Urinary bladder (tissue), 4 donors: ENCODE data around the gene KCNC2. TPM values are rescaled to one million over a fixed set of nuclear protein-coding genes. Genes with fewer than 3 reads are reported as not detected.

Experiments used
- DNase-seq: peaks from one replicate; pipeline ENCODE4 v3.0.0-alpha.2; 2015; ENCODE audit errors: extremely low spot score
- H3K27ac ChIP-seq: one replicate; pipeline ENCODE4 v1.5.1; 2013; ENCODE audit warnings: low read depth, mild to moderate bottlenecking, moderate library complexity
- H3K36me3 ChIP-seq: one replicate; pipeline ENCODE4 v1.6.1; 2013; ENCODE audit warnings: mild to moderate bottlenecking, moderate library complexity; ENCODE audit not compliant: insufficient read depth
- H3K4me1 ChIP-seq: one replicate; pipeline ENCODE4 v1.6.1; 2013; ENCODE audit warnings: mild to moderate bottlenecking, moderate library complexity; ENCODE audit not compliant: insufficient read depth
- H3K4me3 ChIP-seq: one replicate; pipeline ENCODE4 v1.5.1; 2013; ENCODE audit warnings: low read depth, low read length
- WGBS: extraction: QIAGEN DNeasy Blood & Tissue Kit; methylation state at CpG from one replicate; pipeline ENCODE4 v1.1.7; 2013; 5-methylcytosine and 5-hydroxymethylcytosine counted together
- polyA plus RNA-seq: library from polyadenylated mRNA; stranded (reverse); fragments of 200-250 nt; gene quantifications from one replicate; pipeline ENCODE4 v1.2.3, GENCODE V29; 2013
- total RNA-seq: library from RNA; depleted of rRNA; stranded (reverse); fragments of >200 nt; gene quantifications from one replicate; pipeline ENCODE4 v1.2.3, GENCODE V29; 2014
- donor health status: healthy with polysubstance abuse.
- donor health status: healthy.

The KCNC2 gene
- total and polyA plus RNA-seq, 2 donors, result 0.32 TPM; not detected in 1

GRCh38 chr12:75135026-75135425 lies 74.6 kb downstream of the KCNC2 start:
- no peak overlapping the region for H3K27ac ChIP-seq
- no peaks in the 10 kb centered on the region for H3K4me1 ChIP-seq
- DNase-seq, result no peak
- no peak overlapping the region for H3K4me3 ChIP-seq
- 57% methylated on average over 1 of the region's 1 CpG for WGBS
- no peaks in the 10 kb centered on the region for H3K36me3 ChIP-seq

GRCh38 chr12:75130811-75131210 lies 78.8 kb downstream of the KCNC2 start:
- Histone ChIP-seq H3K27ac (no peak overlapping the region), H3K4me1 (no peaks in the 10 kb centered on the region), H3K4me3 (no peak overlapping the region), H3K36me3 (no peaks in the 10 kb centered on the region)
- 88% methylated on average over 3 of the region's 3 CpGs for WGBS
- DNase-seq, result no peak

GRCh38 chr12:75129275-75129674 lies 80.4 kb downstream of the KCNC2 start:
- Histone ChIP-seq H3K36me3 (no peaks in the 10 kb centered on the region), H3K4me1 (no peaks in the 10 kb centered on the region), H3K27ac (no peak overlapping the region), H3K4me3 (no peak overlapping the region)
- no peak for DNase-seq
- WGBS, result 47% methylated on average over 2 of the region's 2 CpGs

GRCh38 chr12:75121036-75121705 lies 88.5 kb downstream of the KCNC2 start:
- no peak for DNase-seq
- H3K36me3 ChIP-seq, result no peaks in the 10 kb centered on the region
- H3K4me3 ChIP-seq, result no peak overlapping the region
- no peaks in the 10 kb centered on the region for H3K4me1 ChIP-seq
- no peak overlapping the region for H3K27ac ChIP-seq
- WGBS, result 66% methylated on average over 2 of the region's 2 CpGs

GRCh38 chr12:75120311-75120711 lies 89.3 kb downstream of the KCNC2 start:
- 25% methylated on average over 1 of the region's 1 CpG for WGBS
- Histone ChIP-seq H3K27ac (no peak overlapping the region), H3K4me3 (no peak overlapping the region), H3K4me1 (no peaks in the 10 kb centered on the region), H3K36me3 (no peaks in the 10 kb centered on the region)
- DNase-seq, result peak; percentile 64

GRCh38 chr12:75116646-75117198 lies 92.9 kb downstream of the KCNC2 start:
- no peak overlapping the region for H3K4me3 ChIP-seq
- 77% methylated on average over 5 of the region's 5 CpGs for WGBS

GRCh38 chr12:75115748-75116147 lies 93.9 kb downstream of the KCNC2 start:
- 97% methylated on average over 2 of the region's 2 CpGs for WGBS
- no peak overlapping the region for H3K27ac ChIP-seq
- H3K36me3 ChIP-seq, result no peaks in the 10 kb centered on the region
- H3K4me3 ChIP-seq, result no peak overlapping the region
- DNase-seq, result no peak
- no peaks in the 10 kb centered on the region for H3K4me1 ChIP-seq

More at GRCh38 chr12:75116646-75117198, 92.9 kb downstream of the KCNC2 start:
- no peak for DNase-seq
- H3K36me3 ChIP-seq, result no peaks in the 10 kb centered on the region
- H3K4me1 ChIP-seq, result no peaks in the 10 kb centered on the region
- no peak overlapping the region for H3K27ac ChIP-seq

- H3K36me3 ChIP-seq, result no peaks in the 10 kb centered on the region
- H3K4me1 ChIP-seq, result no peaks in the 10 kb centered on the region
- no peak overlapping the region for H3K27ac ChIP-seq
- H3K4me3 ChIP-seq, result no peak overlapping the region
- no peak for DNase-seq
- 96% methylated on average over 6 of the region's 6 CpGs for WGBS
These were observed 105.8 kb downstream of the KCNC2 start for GRCh38 chr12:75103822-75104221.

GRCh38 chr12:75101781-75102180 lies 107.9 kb downstream of the KCNC2 start:
- Histone ChIP-seq H3K4me1 (no peaks in the 10 kb centered on the region), H3K4me3 (no peak overlapping the region), H3K36me3 (no peaks in the 10 kb centered on the region), H3K27ac (no peak overlapping the region)
- WGBS, result 79% methylated on average over 3 of the region's 3 CpGs
- no peak for DNase-seq

GRCh38 chr12:75099210-75099609 lies 110.4 kb downstream of the KCNC2 start:
- DNase-seq, result no peak
- H3K36me3 ChIP-seq, result no peaks in the 10 kb centered on the region
- no peak overlapping the region for H3K4me3 ChIP-seq
- no peaks in the 10 kb centered on the region for H3K4me1 ChIP-seq
- no peak overlapping the region for H3K27ac ChIP-seq

- Histone ChIP-seq H3K36me3 (no peaks in the 10 kb centered on the region), H3K4me1 (no peaks in the 10 kb centered on the region), H3K27ac (no peak overlapping the region), H3K4me3 (no peak overlapping the region)
- no peak for DNase-seq
These were observed 112.6 kb downstream of the KCNC2 start for GRCh38 chr12:75097003-75097402.

- Histone ChIP-seq H3K27ac (no peak overlapping the region), H3K4me1 (no peaks in the 10 kb centered on the region), H3K4me3 (no peak overlapping the region), H3K36me3 (no peaks in the 10 kb centered on the region)
- 47% methylated on average over 1 of the region's 1 CpG for WGBS
- no peak for DNase-seq
These were observed 122.0 kb downstream of the KCNC2 start for GRCh38 chr12:75087654-75088053.

- no peak for DNase-seq
- Histone ChIP-seq H3K4me1 (no peaks in the 10 kb centered on the region), H3K27ac (no peak overlapping the region), H3K36me3 (no peaks in the 10 kb centered on the region), H3K4me3 (no peak overlapping the region)
- 44% methylated on average over 2 of the region's 2 CpGs for WGBS
These were observed 123.3 kb downstream of the KCNC2 start for GRCh38 chr12:75086091-75087038.

- WGBS, result 32% methylated on average over 2 of the region's 2 CpGs
- no peaks in the 10 kb centered on the region for H3K36me3 ChIP-seq
- no peak for DNase-seq
- H3K4me3 ChIP-seq, result no peak overlapping the region
- no peak overlapping the region for H3K27ac ChIP-seq
- no peaks in the 10 kb centered on the region for H3K4me1 ChIP-seq
These were observed 128.3 kb downstream of the KCNC2 start for GRCh38 chr12:75081305-75081704.
